ENCODE results near the gene CDH18.

DNA sequence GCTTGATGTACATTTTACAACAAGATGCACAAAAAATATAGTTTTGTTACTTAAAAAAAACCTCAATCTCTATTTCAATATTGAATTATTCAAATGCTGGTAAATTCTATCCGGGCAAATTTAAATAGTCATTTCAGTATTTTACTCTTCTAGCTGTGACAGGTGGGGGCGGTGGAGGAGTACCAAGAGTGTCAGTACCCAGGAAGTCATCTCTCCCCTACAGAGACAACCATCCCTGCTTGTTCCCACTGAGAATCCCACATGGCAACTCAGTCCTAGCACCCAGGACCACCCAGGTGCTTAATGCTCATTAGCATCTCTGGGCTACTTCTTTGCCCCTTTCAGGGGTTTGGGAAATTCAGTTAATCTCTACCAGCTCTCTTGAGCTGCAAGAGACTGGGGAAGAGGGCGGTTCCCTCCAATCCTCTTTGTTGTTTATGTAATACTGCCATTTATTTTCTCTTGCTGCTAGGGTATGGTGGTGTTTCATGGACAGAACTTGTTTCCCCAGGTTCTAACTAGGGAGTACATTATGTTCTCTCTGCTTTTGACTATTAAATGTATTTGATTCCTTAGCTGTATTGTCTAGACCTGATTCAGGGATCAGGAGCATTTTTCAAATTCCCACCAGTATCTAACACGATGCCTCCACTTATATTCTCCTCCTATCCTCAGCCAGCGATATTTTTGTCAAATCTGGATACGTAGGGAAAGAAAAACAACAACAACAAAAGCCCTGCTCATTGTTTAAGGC, 122.5 kb downstream of the CDH18 start:
- TF ChIP-seq GATA2 (IDR thresholded peaks at IDR 0.05; ENCODE audit: low read depth, low read length) = no peak
- no peak for TF ChIP-seq GATA3 (IDR thresholded peaks at IDR 0.05; ENCODE audit: low read depth, low read length)
